Uterus (tissue), 2 donors: ENCODE data around the gene HSPA14.

Experiments used
- CTCF ChIP-seq, 4 experiments: fragments of 200-600 bp in 2 of 4; fragments of 450-650 bp in 2 of 4; sonication (generic) in 2 of 4; IDR thresholded peaks; one replicate each; pipeline ENCODE4 v1.5.1; 2016 to 2019; ENCODE audit warnings: antibody characterized with exemption in 4 of 4, mild to moderate bottlenecking in 2 of 4, moderate library complexity in 1 of 4
- POLR2A ChIP-seq, 2 donors: fragments of 450-650 bp; IDR thresholded peaks; one replicate each; pipeline ENCODE4 v1.6.1; 2016; ENCODE audit warnings: antibody characterized with exemption in 2 of 2, mild to moderate bottlenecking in 1 of 2, moderate library complexity in 1 of 2

GRCh38 chr10:14909101-14909500 is 71.0 kb downstream of the HSPA14 start:
- TF ChIP-seq CTCF (IDR thresholded peaks at IDR 0.05), result no peak
- no peak for TF ChIP-seq POLR2A (IDR thresholded peaks at IDR 0.05)
